Cardiac fibroblast (primary cell): Measurements from ENCODE around the gene PIK3R3.

ENCODE experiments used
- DNase-seq, 2 donors: peaks; one replicate each; pipeline versions ENCODE4 v3.0.0 to v3.0.0-alpha.2; 2010; ENCODE audit warnings: low read depth in 2 of 2
- H3K4me3 ChIP-seq, 2 donors: replicated peaks in 1 of 2; 1 replicate in 1 of 2; 2 replicates in 1 of 2; pipeline ENCODE4 v1.5.1; 2011; ENCODE audit warnings: low read depth in 2 of 2, low read length in 2 of 2, mild to moderate bottlenecking in 2 of 2, moderate library complexity in 1 of 2
- TF ChIP-seq, protein P1 (sequence below): IDR thresholded peaks from one replicate; pipeline ENCODE4 v1.5.1; 2011; ENCODE audit warnings: low read depth, mild to moderate bottlenecking, low read length, inconsistent platforms

Gene PIK3R3

DNA sequence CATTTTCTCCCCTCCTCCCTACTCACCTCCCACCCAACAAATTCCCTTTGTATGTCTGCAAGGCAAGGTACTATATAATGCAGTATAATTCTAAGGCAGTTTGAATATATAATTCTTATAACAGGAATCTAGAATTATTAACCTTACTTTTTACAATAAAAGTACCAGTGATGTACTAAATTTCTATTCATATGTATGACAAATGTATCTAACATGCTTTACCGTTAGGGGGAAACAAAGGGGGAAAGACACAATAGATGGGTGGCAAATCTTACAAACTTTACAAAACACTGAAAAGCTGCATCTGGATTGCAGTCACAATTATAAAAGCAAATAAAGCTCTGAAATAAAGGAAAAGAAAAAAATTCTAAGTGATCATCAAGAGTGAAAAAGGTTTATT, 2.3 kb downstream of the PIK3R3 start:
- TF ChIP-seq, protein P1, sequence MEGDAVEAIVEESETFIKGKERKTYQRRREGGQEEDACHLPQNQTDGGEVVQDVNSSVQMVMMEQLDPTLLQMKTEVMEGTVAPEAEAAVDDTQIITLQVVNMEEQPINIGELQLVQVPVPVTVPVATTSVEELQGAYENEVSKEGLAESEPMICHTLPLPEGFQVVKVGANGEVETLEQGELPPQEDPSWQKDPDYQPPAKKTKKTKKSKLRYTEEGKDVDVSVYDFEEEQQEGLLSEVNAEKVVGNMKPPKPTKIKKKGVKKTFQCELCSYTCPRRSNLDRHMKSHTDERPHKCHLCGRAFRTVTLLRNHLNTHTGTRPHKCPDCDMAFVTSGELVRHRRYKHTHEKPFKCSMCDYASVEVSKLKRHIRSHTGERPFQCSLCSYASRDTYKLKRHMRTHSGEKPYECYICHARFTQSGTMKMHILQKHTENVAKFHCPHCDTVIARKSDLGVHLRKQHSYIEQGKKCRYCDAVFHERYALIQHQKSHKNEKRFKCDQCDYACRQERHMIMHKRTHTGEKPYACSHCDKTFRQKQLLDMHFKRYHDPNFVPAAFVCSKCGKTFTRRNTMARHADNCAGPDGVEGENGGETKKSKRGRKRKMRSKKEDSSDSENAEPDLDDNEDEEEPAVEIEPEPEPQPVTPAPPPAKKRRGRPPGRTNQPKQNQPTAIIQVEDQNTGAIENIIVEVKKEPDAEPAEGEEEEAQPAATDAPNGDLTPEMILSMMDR = no peak
- no peak overlapping the region for H3K4me3 ChIP-seq
- no peak for DNase-seq

DNA sequence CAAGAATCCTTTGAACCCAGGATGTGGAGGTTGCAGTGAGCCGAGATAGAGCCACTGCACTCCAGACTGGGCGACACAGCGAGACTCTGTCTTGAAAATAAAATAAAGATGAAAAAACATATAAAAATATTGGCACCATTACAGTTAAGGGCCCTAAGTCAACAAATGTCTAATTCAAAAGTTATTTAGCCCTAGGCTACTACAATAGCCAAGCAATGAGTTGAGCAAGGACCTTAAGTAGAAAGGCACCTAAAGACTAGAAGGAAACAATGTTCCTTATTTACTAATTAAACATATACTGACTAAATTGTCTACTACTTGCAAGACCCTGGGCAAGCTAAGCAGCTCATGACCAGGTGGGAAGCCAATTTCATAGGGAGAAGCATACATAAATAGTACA, 4.1 kb downstream of the PIK3R3 start:
- TF ChIP-seq, protein P1 = no peak
- H3K4me3 ChIP-seq = no peak overlapping the region
- peak in 1 of 2 donors; percentile 37 for DNase-seq

DNA sequence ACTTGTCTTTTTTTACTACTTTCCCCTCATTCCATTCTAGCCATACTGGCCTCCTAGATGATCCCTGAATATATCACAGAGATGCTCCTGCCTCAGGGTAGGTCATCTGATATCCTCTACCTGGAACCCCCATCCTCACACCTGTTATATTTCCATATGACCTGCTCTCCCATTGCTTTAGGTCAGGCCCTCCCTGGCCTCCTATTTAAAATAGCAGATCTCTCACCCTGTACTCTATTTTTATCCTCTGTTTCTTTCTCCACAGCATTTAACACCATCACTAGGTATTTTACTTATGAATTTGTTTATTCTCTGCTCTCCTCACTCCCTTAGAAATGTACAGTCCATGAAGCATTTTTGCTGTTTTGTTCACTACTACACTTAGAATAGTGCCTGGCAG, 13.6 kb downstream of the PIK3R3 start:
- TF ChIP-seq, protein P1 = no peak
- DNase-seq = no peak
- no peak overlapping the region for H3K4me3 ChIP-seq

DNA sequence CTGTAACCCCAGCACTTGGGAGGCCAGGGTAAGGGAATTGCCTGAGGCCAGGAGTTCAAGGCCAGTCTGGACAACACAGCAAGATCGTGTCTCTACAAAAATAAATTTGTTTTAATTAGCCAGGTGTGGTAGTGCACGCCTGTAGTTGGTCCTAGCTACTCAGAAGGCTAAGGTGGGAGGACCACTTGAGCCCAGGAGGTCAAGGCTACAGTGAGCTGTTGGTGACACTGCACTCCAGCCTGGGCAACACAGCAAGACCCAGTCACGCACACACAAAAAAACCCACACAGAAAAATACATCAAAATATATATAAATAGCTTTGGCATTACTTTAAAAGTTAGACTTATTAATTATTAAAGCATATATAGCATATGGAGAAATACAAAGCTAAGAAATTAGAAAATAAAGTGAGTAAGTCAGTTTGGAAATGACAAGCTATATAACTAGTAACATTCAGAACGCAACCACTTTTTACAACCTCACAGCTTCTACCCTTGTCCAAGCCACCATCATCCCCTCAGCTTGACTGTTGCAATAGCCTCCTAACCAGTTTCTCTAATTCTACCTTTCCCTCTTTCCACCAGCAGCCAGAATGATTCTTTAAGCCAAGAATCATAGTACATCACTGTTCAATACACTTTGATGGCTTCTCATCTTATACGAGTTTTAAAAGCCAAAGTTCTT, 14.5 kb downstream of the PIK3R3 start:
- H3K4me3 ChIP-seq = no peak overlapping the region
- TF ChIP-seq, protein P1 = no peak
- no peak for DNase-seq

DNA sequence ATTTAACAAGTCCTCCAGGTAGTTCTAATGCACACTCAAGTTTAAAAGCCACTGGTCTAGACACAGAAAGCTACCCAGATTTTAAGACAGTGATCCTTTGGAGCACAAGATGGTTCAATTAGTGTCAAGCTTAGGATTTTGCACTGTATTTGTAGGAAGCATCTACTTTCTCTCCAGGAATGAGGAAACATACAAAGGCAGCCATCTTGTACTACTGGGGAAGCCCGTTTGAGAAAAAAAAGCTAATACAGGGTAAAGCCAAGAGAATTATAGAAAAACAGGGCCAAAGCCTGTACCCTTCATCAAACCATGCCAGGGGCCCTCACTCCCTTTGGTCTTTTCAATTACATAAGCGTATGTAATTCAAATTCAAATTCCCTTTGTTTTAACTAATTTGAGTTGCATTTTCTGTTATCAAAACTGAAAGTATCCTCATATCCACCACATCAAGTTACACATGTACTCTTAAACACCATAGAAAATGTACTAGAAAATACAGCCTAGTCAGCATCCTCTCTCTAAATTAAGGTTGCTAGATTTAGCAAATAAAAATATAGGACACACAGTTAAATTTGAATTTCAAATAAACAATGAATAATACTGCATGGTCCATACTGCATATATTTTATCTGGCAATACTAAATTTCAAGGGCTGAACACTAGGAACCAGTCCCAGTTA, 17.4 kb downstream of the PIK3R3 start:
- TF ChIP-seq, protein P1 = no peak
- peak in 1 of 2 donors; percentile 8 for DNase-seq
- no peak overlapping the region for H3K4me3 ChIP-seq

DNA sequence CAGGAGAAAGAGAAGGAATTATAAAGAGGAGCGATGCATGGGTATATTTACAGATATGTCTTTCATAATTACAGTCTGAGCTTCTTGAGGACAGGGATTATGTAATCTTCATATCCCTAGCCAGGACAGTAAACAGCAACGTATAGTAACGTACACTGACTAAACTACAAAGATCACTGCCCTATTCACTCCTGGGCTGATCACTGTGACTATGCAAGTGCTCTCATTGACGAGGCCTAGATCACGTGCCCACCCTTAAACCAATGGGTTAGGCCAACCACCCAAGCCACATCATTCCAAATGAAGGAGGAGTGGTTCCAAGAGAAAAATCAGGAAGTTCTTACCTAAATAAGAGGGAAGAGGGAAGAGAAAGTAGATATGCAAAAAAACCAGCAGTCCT, 18.5 kb downstream of the PIK3R3 start:
- TF ChIP-seq, protein P1 = no peak
- no peak overlapping the region for H3K4me3 ChIP-seq
- DNase-seq = no peak

DNA sequence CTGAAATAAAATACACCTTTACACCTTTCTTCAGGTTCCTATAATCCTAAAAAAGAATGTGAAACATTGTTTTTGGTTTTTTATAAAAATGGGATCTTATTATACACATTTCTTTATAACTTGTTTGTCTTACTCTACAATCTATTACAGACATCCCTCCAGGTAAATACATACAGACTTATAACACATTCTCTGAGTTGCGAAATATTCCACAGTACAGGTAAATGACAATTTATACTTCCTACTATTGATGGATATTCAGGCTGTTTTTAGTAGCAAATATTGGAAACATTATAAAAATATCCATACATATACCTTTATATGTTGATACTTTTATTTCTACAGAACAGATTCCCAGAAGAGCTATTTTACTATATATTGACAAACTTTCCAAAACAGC, 20.3 kb downstream of the PIK3R3 start:
- no peak overlapping the region for H3K4me3 ChIP-seq
- DNase-seq = no peak
- TF ChIP-seq, protein P1 = no peak
